HepG2 (cell line): Measurements from ENCODE around the gene SYT7. TPM values are rescaled to one million over a fixed set of nuclear protein-coding genes. Genes with fewer than 3 reads are reported as not detected.

Experiments used
- ATRX ChIP-seq: sonication (generic); formaldehyde crosslinking; IDR thresholded peaks from 2 replicates; pipeline ENCODE4 v1.4.0; 2020; ENCODE audit warnings: missing genetic modification reagents, borderline replicate concordance
- CCDC6 ChIP-seq: sonication (generic); formaldehyde crosslinking; IDR thresholded peaks from 2 replicates; pipeline ENCODE4 v1.8.1; 2022; ENCODE audit warnings: mild to moderate bottlenecking, missing genetic modification reagents, moderate library complexity
- EP300 ChIP-seq, 3 experiments: sonication (generic) in 1 of 3; formaldehyde crosslinking in 1 of 3; IDR thresholded peaks; 2 replicates each; pipeline versions ENCODE4 v1.5.1 to v1.6.1; 2011 to 2020; ENCODE audit warnings: low read depth in 2 of 3, low read length in 2 of 3, borderline replicate concordance in 1 of 3, improper control_type of control experiment in 1 of 3, mild to moderate bottlenecking in 1 of 3, missing genetic modification reagents in 1 of 3, moderate library complexity in 1 of 3
- MZF1 ChIP-seq: sonication (generic); formaldehyde crosslinking; IDR thresholded peaks from 2 replicates; pipeline ENCODE4 v1.8.1; 2023; ENCODE audit warnings: mild to moderate bottlenecking, missing genetic modification reagents, borderline replicate concordance
- PPARG ChIP-seq: conservative IDR thresholded peaks from 2 replicates; pipeline ENCODE4 v1.6.1; 2016; ENCODE audit warnings: missing biosample characterization, missing genetic modification reagents
- UBTF ChIP-seq: sonication (generic); formaldehyde crosslinking; IDR thresholded peaks from 2 replicates; pipeline ENCODE4 v1.4.0; 2020; ENCODE audit warnings: mild to moderate bottlenecking, missing genetic modification reagents
- YEATS2 ChIP-seq: sonication (generic); formaldehyde crosslinking; IDR thresholded peaks from 2 replicates; pipeline ENCODE4 v1.4.0; 2020; ENCODE audit warnings: missing genetic modification reagents, borderline replicate concordance
- ZNF138 ChIP-seq: sonication (generic); formaldehyde crosslinking; IDR thresholded peaks from 2 replicates; pipeline ENCODE4 v1.5.0; 2020; ENCODE audit warnings: mild to moderate bottlenecking, low read depth, missing genetic modification reagents
- ZNF614 ChIP-seq: IDR thresholded peaks from 2 replicates; pipeline ENCODE4 v1.6.1; 2018; ENCODE audit warnings: missing biosample characterization, missing genetic modification reagents, inconsistent platforms, borderline replicate concordance
- ZNF879 ChIP-seq: sonication (generic); formaldehyde crosslinking; IDR thresholded peaks from 2 replicates; pipeline ENCODE4 v1.8.1; 2023; ENCODE audit warnings: missing genetic modification reagents
- ZNF883 ChIP-seq: sonication (generic); formaldehyde crosslinking; IDR thresholded peaks from 2 replicates; pipeline ENCODE4 v1.5.1; 2020; ENCODE audit warnings: mild to moderate bottlenecking, missing genetic modification reagents; ENCODE audit errors: not compliant biosample characterization
- polyA plus RNA-seq, 8 experiments: library from polyadenylated mRNA; depleted of rRNA in 3 of 8; stranded (reverse) in 7 of 8; unstranded in 1 of 8; fragments of >200 nt; fragmentation: Illumina TruSeq in 4 of 8; extraction: Trizol in 4 of 8; gene quantifications; 2 replicates each; pipeline versions ENCODE4 v1.2.1 to v1.2.3, GENCODE V29; 2011 to 2016; ENCODE audit warnings: low read depth in 4 of 8, missing spikeins in 1 of 8, mixed read lengths in 1 of 8; ENCODE audit not compliant: insufficient read depth in 1 of 8
- total RNA-seq, 5 experiments: library from RNA; depleted of rRNA; stranded (reverse); fragments of >200 nt; fragmentation: Illumina TruSeq; extraction: Trizol; gene quantifications; 2 replicates each; pipeline ENCODE4 v1.2.3, GENCODE V29; 2016; ENCODE audit warnings: low read depth in 1 of 5
- TF ChIP-seq, protein P1 (sequence below): sonication (generic); formaldehyde crosslinking; IDR thresholded peaks from 2 replicates; pipeline ENCODE4 v1.8.0; 2022; ENCODE audit warnings: low read depth, missing genetic modification reagents
- TF ChIP-seq, protein P2 (sequence below): sonication (generic); formaldehyde crosslinking; IDR thresholded peaks from 2 replicates; pipeline ENCODE4 v1.4.0; 2020; ENCODE audit warnings: missing genetic modification reagents, borderline replicate concordance
- TF ChIP-seq, protein P3 (sequence below): sonication (generic); formaldehyde crosslinking; IDR thresholded peaks from 2 replicates; pipeline ENCODE4 v1.5.0; 2020; ENCODE audit warnings: missing genetic modification reagents
- TF ChIP-seq, protein P4 (sequence below): sonication (generic); formaldehyde crosslinking; IDR thresholded peaks from 2 replicates; pipeline ENCODE4 v1.8.0; 2022; ENCODE audit warnings: missing genetic modification reagents, mild to moderate bottlenecking, moderate library complexity, borderline replicate concordance

The SYT7 gene
- total and polyA plus RNA-seq, 2 of the 13 experiments (the other 11 are each of a cell fraction or from before 2014, with no cell fraction given), result 1.4 to 4.4 TPM

DNA sequence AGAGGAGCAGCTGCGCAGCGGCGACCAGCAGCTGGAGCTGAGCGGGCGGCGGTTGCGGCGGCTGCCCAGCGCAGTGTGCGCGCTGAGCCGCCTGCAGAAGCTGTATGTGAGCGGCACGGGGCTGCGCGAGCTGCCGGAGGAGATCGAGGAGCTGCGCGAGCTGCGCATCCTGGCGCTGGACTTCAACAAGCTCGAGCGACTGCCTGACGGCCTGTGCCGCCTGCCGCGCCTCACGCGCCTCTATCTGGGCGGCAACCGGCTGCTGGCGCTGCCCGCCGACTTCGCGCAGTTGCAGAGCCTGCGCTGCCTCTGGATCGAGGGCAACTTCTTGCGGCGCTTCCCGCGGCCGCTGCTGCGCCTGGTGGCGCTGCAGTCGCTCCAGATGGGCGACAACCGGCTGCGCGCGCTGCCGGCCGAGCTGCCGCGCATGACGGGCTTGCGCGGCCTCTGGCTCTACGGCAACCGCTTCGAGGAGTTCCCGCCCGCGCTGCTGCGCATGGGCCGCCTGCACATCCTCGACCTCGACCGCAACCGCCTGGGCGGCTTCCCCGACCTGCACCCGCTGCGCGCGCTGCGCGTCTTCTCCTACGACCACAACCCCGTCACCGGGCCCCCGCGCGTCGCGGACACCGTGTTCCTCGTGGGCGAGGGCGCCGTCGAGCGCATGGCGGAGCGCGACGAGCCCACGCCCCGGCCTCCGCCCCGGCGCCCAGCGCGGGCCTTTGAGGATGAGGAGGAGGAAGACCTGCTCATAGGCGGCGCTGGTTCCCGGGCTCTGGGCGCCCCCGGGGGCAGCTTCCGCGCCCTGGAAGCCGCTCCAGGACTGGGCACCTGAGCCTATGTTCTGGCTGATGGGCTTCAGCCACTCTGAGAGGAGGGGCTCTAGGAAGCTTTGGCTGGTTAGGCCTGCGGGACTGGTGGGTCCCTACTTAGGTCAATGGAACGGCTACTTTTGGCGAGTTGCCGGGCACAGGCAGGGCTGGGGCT is 71.5 kb downstream of the SYT7 start (continued):
- TF ChIP-seq, protein P1, sequence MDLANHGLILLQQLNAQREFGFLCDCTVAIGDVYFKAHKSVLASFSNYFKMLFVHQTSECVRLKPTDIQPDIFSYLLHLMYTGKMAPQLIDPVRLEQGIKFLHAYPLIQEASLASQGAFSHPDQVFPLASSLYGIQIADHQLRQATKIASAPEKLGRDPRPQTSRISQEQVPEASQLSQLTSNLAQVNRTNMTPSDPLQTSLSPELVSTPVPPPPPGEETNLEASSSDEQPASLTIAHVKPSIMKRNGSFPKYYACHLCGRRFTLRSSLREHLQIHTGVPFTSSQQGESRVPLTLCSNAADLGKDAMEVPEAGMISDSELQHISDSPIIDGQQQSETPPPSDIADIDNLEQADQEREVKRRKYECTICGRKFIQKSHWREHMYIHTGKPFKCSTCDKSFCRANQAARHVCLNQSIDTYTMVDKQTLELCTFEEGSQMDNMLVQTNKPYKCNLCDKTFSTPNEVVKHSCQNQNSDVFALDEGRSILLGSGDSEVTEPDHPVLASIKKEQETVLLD (CRISPR knock-in tag), result no peak
- no peak for TF ChIP-seq ATRX (CRISPR knock-in tag)
- TF ChIP-seq ZNF883 (CRISPR knock-in tag), result peak; percentile 71
- TF ChIP-seq ZNF138 (CRISPR knock-in tag), result no peak
- TF ChIP-seq EP300 (IDR thresholded peaks at IDR 0.05; ENCODE audit: low read depth in 2 of 2, low read length in 2 of 2), result no peak
- 0 out of 2 replicates have a peak, but pooled peaks have one; percentile 28 for TF ChIP-seq EP300 (CRISPR knock-in tag; IDR thresholded peaks at IDR 0.05; ENCODE audit: borderline replicate concordance)
- TF ChIP-seq PPARG, result 0 out of 2 replicates have a peak, but pooled peaks have one; percentile 12
- peak; percentile 38; the same call in 1 of the 2 replicates for TF ChIP-seq CCDC6
- peak; percentile 79 for TF ChIP-seq UBTF (CRISPR knock-in tag)
- TF ChIP-seq MZF1 (CRISPR knock-in tag), result no peak
- 0 out of 2 replicates have a peak, but pooled peaks have one; percentile 51 for TF ChIP-seq ZNF614
- TF ChIP-seq, protein P2, sequence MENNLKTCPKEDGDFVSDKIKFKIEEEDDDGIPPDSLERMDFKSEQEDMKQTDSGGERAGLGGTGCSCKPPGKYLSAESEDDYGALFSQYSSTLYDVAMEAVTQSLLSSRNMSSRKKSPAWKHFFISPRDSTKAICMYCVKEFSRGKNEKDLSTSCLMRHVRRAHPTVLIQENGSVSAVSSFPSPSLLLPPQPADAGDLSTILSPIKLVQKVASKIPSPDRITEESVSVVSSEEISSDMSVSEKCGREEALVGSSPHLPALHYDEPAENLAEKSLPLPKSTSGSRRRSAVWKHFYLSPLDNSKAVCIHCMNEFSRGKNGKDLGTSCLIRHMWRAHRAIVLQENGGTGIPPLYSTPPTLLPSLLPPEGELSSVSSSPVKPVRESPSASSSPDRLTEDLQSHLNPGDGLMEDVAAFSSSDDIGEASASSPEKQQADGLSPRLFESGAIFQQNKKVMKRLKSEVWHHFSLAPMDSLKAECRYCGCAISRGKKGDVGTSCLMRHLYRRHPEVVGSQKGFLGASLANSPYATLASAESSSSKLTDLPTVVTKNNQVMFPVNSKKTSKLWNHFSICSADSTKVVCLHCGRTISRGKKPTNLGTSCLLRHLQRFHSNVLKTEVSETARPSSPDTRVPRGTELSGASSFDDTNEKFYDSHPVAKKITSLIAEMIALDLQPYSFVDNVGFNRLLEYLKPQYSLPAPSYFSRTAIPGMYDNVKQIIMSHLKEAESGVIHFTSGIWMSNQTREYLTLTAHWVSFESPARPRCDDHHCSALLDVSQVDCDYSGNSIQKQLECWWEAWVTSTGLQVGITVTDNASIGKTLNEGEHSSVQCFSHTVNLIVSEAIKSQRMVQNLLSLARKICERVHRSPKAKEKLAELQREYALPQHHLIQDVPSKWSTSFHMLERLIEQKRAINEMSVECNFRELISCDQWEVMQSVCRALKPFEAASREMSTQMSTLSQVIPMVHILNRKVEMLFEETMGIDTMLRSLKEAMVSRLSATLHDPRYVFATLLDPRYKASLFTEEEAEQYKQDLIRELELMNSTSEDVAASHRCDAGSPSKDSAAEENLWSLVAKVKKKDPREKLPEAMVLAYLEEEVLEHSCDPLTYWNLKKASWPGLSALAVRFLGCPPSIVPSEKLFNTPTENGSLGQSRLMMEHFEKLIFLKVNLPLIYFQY (CRISPR knock-in tag), result no peak
- TF ChIP-seq, protein P3, sequence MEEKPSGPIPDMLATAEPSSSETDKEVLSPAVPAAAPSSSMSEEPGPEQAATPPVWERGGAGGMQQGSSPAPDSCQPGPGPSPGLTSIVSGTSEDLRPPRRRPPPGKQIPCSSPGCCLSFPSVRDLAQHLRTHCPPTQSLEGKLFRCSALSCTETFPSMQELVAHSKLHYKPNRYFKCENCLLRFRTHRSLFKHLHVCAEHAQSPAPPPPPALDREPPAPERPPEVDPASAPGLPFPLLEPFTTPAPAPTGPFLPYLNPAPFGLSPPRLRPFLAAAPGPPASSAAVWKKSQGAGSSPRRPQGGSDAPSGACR (CRISPR knock-in tag), result no peak
- peak; percentile 84; the same call in 1 of the 2 replicates for TF ChIP-seq ZNF879
- TF ChIP-seq, protein P4, sequence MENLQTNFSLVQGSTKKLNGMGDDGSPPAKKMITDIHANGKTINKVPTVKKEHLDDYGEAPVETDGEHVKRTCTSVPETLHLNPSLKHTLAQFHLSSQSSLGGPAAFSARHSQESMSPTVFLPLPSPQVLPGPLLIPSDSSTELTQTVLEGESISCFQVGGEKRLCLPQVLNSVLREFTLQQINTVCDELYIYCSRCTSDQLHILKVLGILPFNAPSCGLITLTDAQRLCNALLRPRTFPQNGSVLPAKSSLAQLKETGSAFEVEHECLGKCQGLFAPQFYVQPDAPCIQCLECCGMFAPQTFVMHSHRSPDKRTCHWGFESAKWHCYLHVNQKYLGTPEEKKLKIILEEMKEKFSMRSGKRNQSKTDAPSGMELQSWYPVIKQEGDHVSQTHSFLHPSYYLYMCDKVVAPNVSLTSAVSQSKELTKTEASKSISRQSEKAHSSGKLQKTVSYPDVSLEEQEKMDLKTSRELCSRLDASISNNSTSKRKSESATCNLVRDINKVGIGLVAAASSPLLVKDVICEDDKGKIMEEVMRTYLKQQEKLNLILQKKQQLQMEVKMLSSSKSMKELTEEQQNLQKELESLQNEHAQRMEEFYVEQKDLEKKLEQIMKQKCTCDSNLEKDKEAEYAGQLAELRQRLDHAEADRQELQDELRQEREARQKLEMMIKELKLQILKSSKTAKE (CRISPR knock-in tag), result no peak
- TF ChIP-seq YEATS2 (CRISPR knock-in tag), result no peak
